Measurements from ENCODE around the gene PSMD11. TPM values are rescaled to one million over a fixed set of nuclear protein-coding genes. Genes with fewer than 3 reads are reported as not detected.

The PSMD11 gene
- total and polyA plus RNA-seq, 2 of the 13 experiments (the other 11 are each of a cell fraction or from before 2014, with no cell fraction given) = 69.8 to 152 TPM

DNA sequence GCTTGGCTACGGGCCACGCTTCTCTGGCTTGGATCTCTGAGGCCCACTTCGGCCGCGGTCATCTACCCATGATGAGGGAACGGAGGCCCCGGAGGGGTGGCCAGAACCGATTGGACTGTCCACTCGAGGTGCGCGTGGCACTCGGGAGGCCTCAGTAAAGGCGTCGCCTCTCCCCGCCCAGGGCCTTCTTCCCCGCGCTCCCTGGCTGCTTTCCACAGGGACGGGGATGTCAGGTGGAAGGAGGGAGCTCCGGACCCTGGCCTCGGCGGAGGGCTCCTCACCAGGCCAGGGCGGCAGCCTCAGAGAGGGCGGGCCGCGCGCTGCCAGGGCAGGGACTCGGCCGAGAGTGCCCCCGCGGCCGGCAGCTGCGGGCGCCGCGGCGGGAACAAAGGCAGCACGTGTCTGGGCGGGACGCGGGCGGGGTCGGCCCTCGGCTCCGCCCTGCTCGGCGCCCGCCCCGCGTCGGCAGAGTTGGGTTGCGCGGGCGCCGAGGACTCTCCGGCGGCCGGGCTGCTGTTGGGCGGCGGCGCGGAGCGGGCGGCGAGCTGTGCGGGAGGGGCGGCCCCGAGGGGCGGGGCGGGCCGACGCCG, 41.9 kb downstream of the PSMD11 start (continued):
- TF ChIP-seq, protein P1, sequence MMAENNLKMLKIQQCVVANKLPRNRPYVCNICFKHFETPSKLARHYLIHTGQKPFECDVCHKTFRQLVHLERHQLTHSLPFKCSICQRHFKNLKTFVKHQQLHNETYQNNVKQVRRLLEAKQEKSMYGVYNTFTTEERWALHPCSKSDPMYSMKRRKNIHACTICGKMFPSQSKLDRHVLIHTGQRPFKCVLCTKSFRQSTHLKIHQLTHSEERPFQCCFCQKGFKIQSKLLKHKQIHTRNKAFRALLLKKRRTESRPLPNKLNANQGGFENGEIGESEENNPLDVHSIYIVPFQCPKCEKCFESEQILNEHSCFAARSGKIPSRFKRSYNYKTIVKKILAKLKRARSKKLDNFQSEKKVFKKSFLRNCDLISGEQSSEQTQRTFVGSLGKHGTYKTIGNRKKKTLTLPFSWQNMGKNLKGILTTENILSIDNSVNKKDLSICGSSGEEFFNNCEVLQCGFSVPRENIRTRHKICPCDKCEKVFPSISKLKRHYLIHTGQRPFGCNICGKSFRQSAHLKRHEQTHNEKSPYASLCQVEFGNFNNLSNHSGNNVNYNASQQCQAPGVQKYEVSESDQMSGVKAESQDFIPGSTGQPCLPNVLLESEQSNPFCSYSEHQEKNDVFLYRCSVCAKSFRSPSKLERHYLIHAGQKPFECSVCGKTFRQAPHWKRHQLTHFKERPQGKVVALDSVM (CRISPR knock-in tag; IDR thresholded peaks at IDR 0.05) = peak; percentile 47; the same call in 1 of the 2 replicates
- no peak for TF ChIP-seq NFIC (IDR thresholded peaks at IDR 0.05; ENCODE audit: low read length)
- no peak for TF ChIP-seq ZNF569 (CRISPR knock-in tag; IDR thresholded peaks at IDR 0.05; ENCODE audit: borderline replicate concordance)
- no peak for TF ChIP-seq MYNN (CRISPR knock-in tag; IDR thresholded peaks at IDR 0.05; ENCODE audit: low read depth)
- TF ChIP-seq RFXAP (CRISPR knock-in tag; IDR thresholded peaks at IDR 0.05; ENCODE audit: borderline replicate concordance) = 0 out of 2 replicates have a peak, but pooled peaks have one; percentile 41
- TF ChIP-seq NFE2L1 (CRISPR knock-in tag; IDR thresholded peaks at IDR 0.05; ENCODE audit: borderline replicate concordance) = no peak
- no peak for TF ChIP-seq NR3C1 (CRISPR knock-in tag; IDR thresholded peaks at IDR 0.05)
- TF ChIP-seq ZBTB7A (CRISPR knock-in tag; IDR thresholded peaks at IDR 0.05) = no peak
- TF ChIP-seq DNMT1 (CRISPR knock-in tag; IDR thresholded peaks at IDR 0.05) = no peak
- TF ChIP-seq RARG (CRISPR knock-in tag; IDR thresholded peaks at IDR 0.05; ENCODE audit: low read depth) = no peak
- no peak for TF ChIP-seq ZNF83 (CRISPR knock-in tag; IDR thresholded peaks at IDR 0.05; ENCODE audit: borderline replicate concordance)
- TF ChIP-seq ZNF251 (CRISPR knock-in tag; IDR thresholded peaks at IDR 0.05) = no peak
- TF ChIP-seq RXRA (CRISPR knock-in tag; IDR thresholded peaks at IDR 0.05) = no peak
- no peak for TF ChIP-seq SOX6 (IDR thresholded peaks at IDR 0.05)
- no peak for TF ChIP-seq SOX6 (CRISPR knock-in tag; IDR thresholded peaks at IDR 0.05)
- TF ChIP-seq, protein P2, sequence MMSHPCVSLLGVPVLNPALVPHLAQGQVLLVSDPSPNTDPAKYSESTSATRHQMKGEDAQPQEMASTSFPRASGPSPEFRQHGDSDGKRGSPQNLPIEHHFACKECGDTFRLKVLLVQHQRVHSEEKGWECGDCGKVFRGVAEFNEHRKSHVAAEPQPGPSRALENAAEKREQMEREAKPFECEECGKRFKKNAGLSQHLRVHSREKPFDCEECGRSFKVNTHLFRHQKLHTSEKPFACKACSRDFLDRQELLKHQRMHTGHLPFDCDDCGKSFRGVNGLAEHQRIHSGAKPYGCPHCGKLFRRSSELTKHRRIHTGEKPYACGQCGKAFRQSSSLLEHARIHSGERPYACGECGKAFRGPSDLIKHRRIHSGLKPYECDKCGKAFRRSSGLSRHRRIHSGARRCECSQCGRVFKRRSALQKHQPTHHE (CRISPR knock-in tag; IDR thresholded peaks at IDR 0.05; ENCODE audit: borderline replicate concordance) = no peak
- TF ChIP-seq PRMT3 (CRISPR knock-in tag; IDR thresholded peaks at IDR 0.05; ENCODE audit: borderline replicate concordance, low read depth) = peak; percentile 45; the same call in 1 of the 2 replicates
- 0 out of 2 replicates have a peak, but pooled peaks have one; percentile 11 for TF ChIP-seq HOXD1 (CRISPR knock-in tag; IDR thresholded peaks at IDR 0.05)
- TF ChIP-seq, protein P3, sequence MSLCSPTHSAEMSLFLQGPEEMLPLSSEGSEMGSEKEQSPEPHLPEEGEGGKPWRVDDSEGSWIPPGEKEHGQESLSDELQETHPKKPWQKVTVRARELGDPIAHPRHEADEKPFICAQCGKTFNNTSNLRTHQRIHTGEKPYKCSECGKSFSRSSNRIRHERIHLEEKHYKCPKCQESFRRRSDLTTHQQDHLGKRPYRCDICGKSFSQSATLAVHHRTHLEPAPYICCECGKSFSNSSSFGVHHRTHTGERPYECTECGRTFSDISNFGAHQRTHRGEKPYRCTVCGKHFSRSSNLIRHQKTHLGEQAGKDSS (CRISPR knock-in tag; IDR thresholded peaks at IDR 0.05; ENCODE audit: borderline replicate concordance, low read depth) = peak; percentile 68; the same call in 1 of the 2 replicates
- TF ChIP-seq, protein P4, sequence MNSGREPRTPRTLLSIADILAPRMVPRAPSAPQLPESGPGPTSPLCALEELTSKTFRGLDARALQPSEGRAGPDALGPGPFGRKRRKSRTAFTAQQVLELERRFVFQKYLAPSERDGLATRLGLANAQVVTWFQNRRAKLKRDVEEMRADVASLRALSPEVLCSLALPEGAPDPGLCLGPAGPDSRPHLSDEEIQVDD (CRISPR knock-in tag; IDR thresholded peaks at IDR 0.05; ENCODE audit: borderline replicate concordance) = no peak
- TF ChIP-seq POGZ (CRISPR knock-in tag; IDR thresholded peaks at IDR 0.05) = no peak
